HG03039 (cell line): ENCODE data around the gene USP32.
"Not testable (repeated sequence)": the region's sequence is repeated elsewhere in the genome, so short reads cannot be mapped to it uniquely, and the experiment has no call there.

ENCODE experiments used
- ATAC-seq: cut with Tn5 transposase; IDR thresholded peaks from one replicate; pipeline ENCODE4 v1.9.1; 2021; ENCODE audit warnings: mild to moderate bottlenecking, moderate library complexity; ENCODE audit not compliant: unreplicated experiment

The USP32 gene

DNA sequence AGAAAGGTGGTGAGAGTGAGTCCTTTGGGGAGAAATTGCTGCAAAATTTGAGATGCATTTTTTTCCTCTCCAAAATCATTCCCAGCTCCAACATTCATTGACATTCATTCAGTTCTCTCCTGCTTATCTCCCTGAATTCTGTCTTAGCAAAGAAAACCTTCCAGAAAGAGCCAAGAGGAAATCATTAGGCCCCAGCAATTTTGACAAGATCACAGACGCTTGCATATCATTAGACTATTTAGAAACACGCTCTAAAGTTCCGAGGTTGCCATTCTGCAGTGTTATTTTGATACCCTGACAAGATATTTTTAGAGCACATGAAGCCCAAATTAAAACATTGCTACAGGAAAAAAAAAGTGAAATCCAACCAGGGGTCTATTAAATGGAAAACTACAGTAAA lies 20.8 kb upstream of the USP32 start:
- no peak for ATAC-seq

DNA sequence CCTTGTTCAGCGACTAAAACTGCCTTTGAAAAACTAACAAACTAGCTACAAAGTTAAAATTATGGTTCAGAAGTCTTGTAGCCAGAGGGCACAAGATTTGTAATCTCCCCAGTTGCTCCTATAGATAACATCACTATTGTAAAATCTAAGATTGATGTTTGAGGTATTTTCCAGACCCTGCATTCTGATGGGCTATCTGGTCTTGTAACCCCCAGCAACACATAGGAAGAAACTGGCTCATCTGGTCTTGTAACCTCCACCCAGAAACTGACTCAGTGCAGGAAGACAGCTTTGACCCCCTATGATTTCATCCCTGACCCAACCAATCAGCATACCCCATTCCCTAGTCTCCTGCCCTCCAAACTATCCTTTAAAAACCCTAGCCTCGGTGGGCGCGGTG lies 18.1 kb upstream of the USP32 start:
- ATAC-seq = no peak

DNA sequence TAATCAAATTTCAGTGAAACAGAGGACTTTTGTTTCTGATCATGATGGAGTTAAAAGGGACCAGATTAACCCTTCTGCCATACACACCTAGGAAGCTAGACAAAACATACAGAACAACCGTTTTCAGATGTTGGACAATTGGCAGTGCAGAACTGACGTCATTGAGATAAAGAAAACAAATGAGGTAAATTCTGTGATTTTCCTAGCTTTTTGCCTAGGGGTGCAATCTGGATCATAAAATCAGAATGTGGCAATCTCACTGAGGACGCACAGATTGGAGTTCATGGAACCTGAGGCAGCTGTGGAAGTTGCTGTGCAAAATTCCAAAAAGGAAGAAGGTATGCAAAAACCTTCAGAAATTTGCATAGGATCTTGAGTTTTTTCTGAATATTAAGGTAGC lies 15.0 kb upstream of the USP32 start:
- ATAC-seq = no peak

DNA sequence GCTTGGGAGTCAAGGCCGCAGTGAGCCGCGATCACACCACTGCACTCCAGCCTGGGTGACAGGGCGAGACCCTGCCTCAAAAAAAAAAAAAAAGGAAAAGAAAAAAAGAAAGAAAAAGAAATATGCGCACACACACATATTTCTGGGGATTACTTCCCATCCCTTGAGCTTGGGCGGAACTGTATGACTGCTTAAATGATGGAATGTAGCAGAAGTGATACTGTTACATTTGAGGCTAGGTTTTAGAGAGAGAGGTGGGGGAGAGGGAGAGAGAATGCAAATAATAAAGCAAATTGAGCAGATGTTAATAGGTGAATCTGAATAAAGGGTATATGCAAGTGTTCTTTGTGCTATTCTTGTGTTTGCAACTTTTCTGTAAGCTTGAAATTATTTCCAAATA lies 12.0 kb upstream of the USP32 start:
- ATAC-seq = no peak

DNA sequence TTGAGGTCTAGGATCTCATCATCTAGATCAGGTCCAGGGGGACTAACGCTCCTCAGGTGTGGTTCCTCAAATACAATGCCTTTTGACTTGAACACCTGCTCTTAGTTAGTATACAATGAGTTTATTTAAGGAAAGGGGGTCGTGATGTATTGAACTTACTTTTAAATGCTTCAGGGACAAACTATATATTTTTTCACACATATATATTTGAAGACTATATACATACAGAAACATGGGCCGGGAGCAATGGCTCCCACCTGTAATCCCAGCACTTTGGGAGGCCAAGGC lies 11.5 kb upstream of the USP32 start:
- no peak for ATAC-seq

DNA sequence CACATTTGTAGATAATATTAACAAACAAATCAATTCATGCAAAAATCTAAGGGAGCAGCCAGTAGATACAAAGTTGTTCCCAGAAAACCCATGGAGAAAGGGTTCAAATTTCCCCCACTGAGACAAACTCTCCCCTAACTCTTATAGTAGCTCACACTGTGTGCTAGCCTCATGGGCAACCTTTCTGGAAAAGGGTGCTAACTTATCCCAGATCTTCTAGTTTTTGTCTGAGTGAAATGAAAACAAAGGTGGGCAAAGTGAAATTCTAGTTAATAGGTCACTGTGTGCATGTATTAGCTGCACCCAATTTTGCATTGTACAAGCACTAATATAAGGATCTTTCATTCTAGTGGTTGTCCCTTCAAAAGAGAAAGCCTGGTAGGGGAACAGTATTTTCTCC lies 9.9 kb upstream of the USP32 start:
- no peak for ATAC-seq

GRCh38 chr17:60398227-60398959 lies 6.5 kb upstream of the USP32 start:
- ATAC-seq = peak; percentile 53

- no peak for ATAC-seq
These were observed 4.5 kb upstream of the USP32 start for GRCh38 chr17:60396412-60396811.

DNA sequence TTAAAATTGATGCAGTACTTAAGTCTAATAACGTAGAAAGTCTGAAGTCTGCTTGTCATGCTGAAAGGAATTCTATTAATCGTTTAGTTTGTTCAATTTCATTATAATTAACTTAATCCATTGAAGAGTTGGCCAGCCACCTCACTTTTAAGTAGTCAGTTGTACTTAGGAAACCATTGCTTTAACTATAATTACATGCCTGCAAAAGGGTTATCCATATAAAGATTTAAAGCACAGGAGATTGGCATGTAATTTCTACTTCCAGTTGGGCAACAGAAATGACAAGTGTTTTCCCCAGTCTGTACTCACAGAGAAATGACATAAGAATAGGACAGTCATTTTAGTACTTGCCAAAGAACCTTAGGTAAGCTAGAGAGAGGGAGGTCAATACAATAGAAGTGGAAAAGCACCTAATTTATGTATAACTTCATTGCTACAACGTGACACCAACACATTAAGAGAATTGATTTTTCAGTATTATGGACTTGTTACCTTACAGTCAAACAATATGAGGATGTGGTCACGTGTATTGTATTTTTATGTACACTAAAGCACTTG lies 3.7 kb upstream of the USP32 start:
- no peak for ATAC-seq

GRCh38 chr17:60393840-60394723 lies 2.1 kb upstream of the USP32 start:
- ATAC-seq = no peak

- no peak for ATAC-seq
These were observed 1.1 kb upstream of the USP32 start for GRCh38 chr17:60392845-60393702.

DNA sequence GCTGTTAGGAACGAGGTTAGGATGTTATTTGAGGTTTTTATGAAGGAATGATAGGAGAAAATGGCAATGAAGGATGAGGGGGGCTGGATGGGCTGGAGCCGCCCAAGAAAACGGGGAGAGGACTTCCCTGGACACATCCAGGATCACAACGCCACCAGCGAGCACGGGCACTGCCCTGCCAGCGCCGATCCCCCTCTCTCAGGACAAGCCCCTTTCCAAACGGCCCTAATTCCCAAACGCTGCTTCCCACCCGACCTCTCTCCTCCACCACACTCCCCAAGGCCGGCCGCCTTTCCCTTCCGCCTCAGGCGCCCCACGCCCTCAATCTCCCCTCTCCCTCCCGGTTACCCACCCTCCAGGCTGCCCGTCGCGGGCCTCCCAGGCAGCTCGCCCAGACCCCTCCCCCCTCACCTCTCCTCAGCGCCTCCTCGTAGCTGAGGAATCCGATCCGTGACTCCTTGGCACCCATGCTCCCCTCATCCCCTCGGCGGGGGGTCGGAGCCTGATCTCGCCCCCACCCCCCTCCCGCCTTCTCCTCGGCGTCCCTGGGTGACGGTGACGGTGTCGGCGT lies 377 bp downstream of the USP32 start:
- peak; percentile 20 for ATAC-seq

GRCh38 chr17:60390925-60391470 lies 935 bp downstream of the USP32 start:
- ATAC-seq = no peak

GRCh38 chr17:60390186-60390585 lies 1.7 kb downstream of the USP32 start:
- no peak for ATAC-seq

DNA sequence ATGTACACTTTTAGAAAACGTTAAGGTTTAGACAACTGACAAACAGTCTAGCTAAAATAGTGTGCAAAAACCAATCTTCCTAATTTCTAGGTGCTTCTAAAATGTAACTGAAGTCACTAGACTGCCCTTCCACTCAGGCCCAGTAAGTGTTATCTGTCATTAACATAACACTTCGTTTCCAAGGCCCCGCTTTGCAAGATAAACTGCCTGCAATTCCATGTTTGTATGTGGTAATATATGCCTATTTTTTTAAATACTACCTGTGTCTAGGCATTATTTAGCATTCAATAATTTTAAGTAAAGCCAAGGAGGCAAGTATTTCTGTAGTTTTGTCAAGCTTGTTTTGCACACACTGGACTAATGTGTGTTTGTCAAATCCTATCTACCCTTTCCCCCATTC lies 3.2 kb downstream of the USP32 start:
- no peak for ATAC-seq

DNA sequence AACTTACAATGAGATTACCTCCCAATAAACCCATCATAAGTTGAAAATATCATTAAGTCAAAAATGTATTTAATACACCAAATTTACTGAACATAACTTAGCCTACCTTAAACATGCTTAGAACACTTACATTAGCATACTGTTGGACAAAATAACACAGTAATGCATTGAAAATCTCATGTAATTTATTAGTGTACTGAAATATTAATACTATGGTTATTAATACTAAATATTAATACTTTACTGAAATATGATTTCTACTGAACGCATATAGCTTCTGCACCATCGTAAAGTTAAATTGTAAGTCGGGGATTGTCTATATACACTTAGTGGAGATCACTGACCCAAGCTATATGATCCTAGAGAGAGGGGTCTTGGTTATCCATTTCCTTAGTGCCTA lies 4.3 kb downstream of the USP32 start:
- ATAC-seq = no peak

- ATAC-seq = no peak
These were observed 5.5 kb downstream of the USP32 start for GRCh38 chr17:60386147-60387058.

DNA sequence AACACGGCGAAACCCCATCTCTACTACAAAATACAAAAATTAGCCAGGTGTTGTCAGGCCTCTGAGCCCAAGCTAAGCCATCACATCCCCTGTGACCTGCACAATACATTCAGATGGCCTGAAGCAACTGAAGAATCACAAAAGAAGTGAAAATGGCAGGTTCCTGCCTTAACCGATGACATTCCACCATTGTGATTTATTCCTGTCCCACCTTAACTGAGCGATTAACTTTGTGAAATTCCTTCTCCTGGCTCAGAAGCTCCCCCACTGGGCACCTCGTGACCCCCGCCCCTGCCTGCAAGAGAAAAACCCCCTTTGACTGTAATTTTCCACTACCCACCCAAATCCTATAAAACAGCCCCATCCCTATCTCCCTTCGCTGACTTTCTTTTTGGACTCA lies 7.0 kb downstream of the USP32 start:
- not testable (repeated sequence) for ATAC-seq

DNA sequence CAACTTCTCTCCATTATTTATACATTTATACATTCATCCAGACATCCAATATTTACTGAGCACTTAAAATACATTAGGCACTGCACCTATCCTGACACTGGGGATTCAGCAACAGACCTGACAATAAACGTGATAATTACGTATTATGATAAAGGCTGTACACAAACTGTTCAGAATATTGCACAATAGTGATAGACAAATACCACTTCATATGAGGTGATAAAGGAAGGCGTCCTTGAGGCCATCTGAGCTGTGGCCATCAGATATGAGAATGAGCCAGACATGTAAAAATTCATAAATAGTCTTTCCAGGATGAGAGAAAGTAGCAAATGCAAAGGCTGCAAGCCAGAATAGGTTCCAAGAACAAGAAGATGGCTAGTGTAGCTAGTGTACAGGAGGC lies 8.6 kb downstream of the USP32 start:
- ATAC-seq = no peak

DNA sequence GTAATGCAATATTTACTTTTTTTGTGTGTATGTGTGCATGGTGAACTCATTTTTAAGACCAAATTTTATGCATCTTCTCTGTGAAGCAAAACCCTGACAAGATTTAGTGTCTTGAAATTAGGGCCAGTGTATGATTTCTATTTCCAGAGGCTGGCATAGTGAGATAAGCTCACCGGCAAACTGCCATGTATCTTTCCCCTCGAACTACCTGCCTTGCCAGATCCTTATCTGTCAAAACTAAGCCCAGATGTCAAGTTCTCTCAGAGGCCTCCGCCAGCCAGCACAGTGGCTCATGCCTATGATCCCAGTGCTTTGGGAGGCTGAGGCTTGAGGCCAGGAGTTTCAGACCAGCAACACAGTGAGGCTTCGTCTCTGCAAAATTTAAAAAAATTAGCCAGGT lies 10.0 kb downstream of the USP32 start:
- ATAC-seq = no peak
